Mesendoderm (in vitro differentiated cells): ENCODE data around the gene HELZ.
A peak's percentile ranks its signal among the peaks of the same experiment; 100 is the strongest.

ENCODE experiments used
- DNase-seq: peaks from one replicate; pipeline ENCODE4 v3.0.0; 2013
- H2AK5ac ChIP-seq: 2 replicates; pipeline ENCODE4 v1.6.1; 2013; ENCODE audit warnings: low read length, inconsistent platforms
- H2BK120ac ChIP-seq: 2 replicates; pipeline ENCODE4 v1.6.1; 2013; ENCODE audit warnings: low read depth, mild to moderate bottlenecking, low read length, moderate library complexity, mixed read lengths
- H2BK15ac ChIP-seq: replicated peaks from 2 replicates; pipeline ENCODE4 v1.6.1; 2013; ENCODE audit warnings: low read depth, mild to moderate bottlenecking, moderate library complexity
- H2BK5ac ChIP-seq: 2 replicates; pipeline ENCODE4 v1.6.1; 2013; ENCODE audit warnings: low read length, inconsistent platforms
- H3K18ac ChIP-seq: 2 replicates; pipeline ENCODE4 v1.6.1; 2013; ENCODE audit warnings: mild to moderate bottlenecking, low read length, mixed read lengths
- H3K23ac ChIP-seq: one replicate; pipeline ENCODE4 v1.6.1; 2013; ENCODE audit warnings: low read length
- H3K27ac ChIP-seq: 2 replicates; pipeline ENCODE4 v1.5.1; 2013; ENCODE audit warnings: low read depth, mild to moderate bottlenecking, inconsistent platforms, low read length, moderate library complexity
- H3K27me3 ChIP-seq: 2 replicates; pipeline ENCODE4 v1.6.1; 2013; ENCODE audit warnings: low read length, control low read depth, mild to moderate bottlenecking, inconsistent platforms; ENCODE audit not compliant: insufficient read depth, poor library complexity
- H3K36me3 ChIP-seq: 2 replicates; pipeline ENCODE4 v1.6.1; 2013; ENCODE audit warnings: low read length, inconsistent platforms; ENCODE audit not compliant: control insufficient read depth, insufficient read depth
- H3K4ac ChIP-seq: one replicate; pipeline ENCODE4 v1.6.1; 2013; ENCODE audit warnings: low read depth, mild to moderate bottlenecking, low read length, moderate library complexity
- H3K4me1 ChIP-seq: 2 replicates; pipeline ENCODE4 v1.6.1; 2013; ENCODE audit warnings: low read depth, low read length, inconsistent platforms; ENCODE audit not compliant: control insufficient read depth
- H3K4me2 ChIP-seq: 2 replicates; pipeline ENCODE4 v1.6.1; 2013; ENCODE audit warnings: low read length
- H3K4me3 ChIP-seq: 2 replicates; pipeline ENCODE4 v1.5.1; 2013; ENCODE audit warnings: mild to moderate bottlenecking, low read length
- H3K56ac ChIP-seq: one replicate; pipeline ENCODE4 v1.6.1; 2013; ENCODE audit warnings: low read length
- H3K79me1 ChIP-seq: 2 replicates; pipeline ENCODE4 v1.6.1; 2013; ENCODE audit warnings: low read length, inconsistent platforms
- H3K79me2 ChIP-seq: 2 replicates; pipeline ENCODE4 v1.6.1; 2013; ENCODE audit warnings: mild to moderate bottlenecking, low read length; ENCODE audit not compliant: control insufficient read depth, insufficient read depth
- H3K9ac ChIP-seq: 2 replicates; pipeline ENCODE4 v1.6.1; 2013; ENCODE audit warnings: low read length, inconsistent platforms
- H4K5ac ChIP-seq: one replicate; pipeline ENCODE4 v1.6.1; 2013; ENCODE audit warnings: low read length
- H4K8ac ChIP-seq: one replicate; pipeline ENCODE4 v1.6.1; 2013; ENCODE audit warnings: low read depth, mild to moderate bottlenecking, control low read depth, low read length, moderate library complexity
- WGBS: extraction: QIAGEN DNeasy Blood & Tissue Kit; methylation state at CpG from one replicate; pipeline ENCODE4 v1.1.7; 2013; ENCODE audit warnings: low lambda C conversion rate, missing lambda C conversion rate; ENCODE audit not compliant: insufficient coverage; ENCODE audit errors: extremely low coverage; 5-methylcytosine and 5-hydroxymethylcytosine counted together

The HELZ gene

DNA sequence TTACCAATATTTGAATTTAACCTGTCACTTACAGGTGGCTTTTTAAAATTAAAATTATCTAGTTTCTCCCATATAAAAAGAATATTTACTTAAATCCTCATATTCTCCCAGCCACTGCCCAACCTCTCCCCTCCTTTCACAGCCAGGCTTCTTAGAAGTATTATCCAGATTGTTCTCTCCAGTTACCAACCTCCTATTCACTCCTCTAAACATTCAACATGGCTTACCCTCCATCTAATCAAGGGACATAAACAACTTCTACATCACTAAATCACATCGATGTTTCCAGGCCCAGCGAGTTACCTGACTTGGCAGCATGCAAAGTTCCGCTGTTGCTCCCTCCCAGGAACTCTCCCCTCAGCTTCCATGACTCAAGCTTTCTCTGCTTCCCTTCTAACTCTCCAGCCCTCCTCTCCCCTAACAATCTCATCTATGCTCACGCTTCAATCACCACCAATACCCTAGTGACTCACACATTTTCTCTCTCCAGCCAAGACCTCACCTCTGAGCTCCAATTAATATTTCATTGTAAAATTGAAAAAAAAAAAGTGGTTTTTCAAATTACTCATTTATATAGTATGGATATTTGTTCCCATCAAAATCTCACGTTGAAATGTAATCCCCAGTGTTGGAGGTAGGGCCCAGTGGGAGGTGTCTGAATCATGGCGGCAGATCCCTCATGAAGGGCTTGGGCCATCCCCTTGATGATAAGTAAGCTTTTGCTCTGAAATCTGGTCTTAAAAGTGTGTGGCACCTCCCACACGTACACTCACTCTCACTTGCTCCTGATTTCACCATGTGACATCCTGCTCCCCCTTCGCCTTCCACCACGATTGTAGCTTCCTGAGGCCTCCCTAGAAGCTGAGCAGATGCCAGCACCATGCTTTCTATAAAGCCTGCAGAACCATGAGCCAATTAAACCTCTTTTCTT, 88.5 kb downstream of the HELZ start:
- H2AK5ac ChIP-seq, result no peak overlapping the region
- no peak overlapping the region for H3K4me3 ChIP-seq
- H3K56ac ChIP-seq, result no peak overlapping the region
- no CpG with 5 or more reads among the region's 9 CpGs for WGBS
- H3K4me2 ChIP-seq, result no peak overlapping the region
- H3K79me2 ChIP-seq, result no peaks in the 10 kb centered on the region
- H2BK15ac ChIP-seq, result no peak overlapping the region
- no peak overlapping the region for H3K9ac ChIP-seq
- H3K18ac ChIP-seq, result no peak overlapping the region
- no peak overlapping the region for H2BK5ac ChIP-seq
- no peaks in the 10 kb centered on the region for H3K27me3 ChIP-seq
- H3K23ac ChIP-seq, result no peak overlapping the region
- H3K27ac ChIP-seq, result no peak overlapping the region
- H4K8ac ChIP-seq, result no peak overlapping the region
- peaks cover 1% of the 10 kb centered on the region for H3K36me3 ChIP-seq
- H3K4me1 ChIP-seq, result no peaks in the 10 kb centered on the region
- H3K4ac ChIP-seq, result no peak overlapping the region
- H3K79me1 ChIP-seq, result peaks cover 2% of the 10 kb centered on the region
- H4K5ac ChIP-seq, result no peak overlapping the region
- peak; percentile 30 for DNase-seq
- H2BK120ac ChIP-seq, result no peak overlapping the region

- H2BK15ac ChIP-seq, result no peak overlapping the region
- no peak overlapping the region for H3K4me3 ChIP-seq
- no peak overlapping the region for H2BK120ac ChIP-seq
- no peak overlapping the region for H4K8ac ChIP-seq
- no peak for DNase-seq
- H3K4me1 ChIP-seq, result no peaks in the 10 kb centered on the region
- H3K79me1 ChIP-seq, result peaks cover 2% of the 10 kb centered on the region
- H3K23ac ChIP-seq, result no peak overlapping the region
- no peak overlapping the region for H2BK5ac ChIP-seq
- no peak overlapping the region for H3K18ac ChIP-seq
- WGBS, result 100% methylated on average over 1 of the region's 2 CpGs
- no peak overlapping the region for H3K4me2 ChIP-seq
- H3K27me3 ChIP-seq, result no peaks in the 10 kb centered on the region
- H3K56ac ChIP-seq, result no peak overlapping the region
- no peak overlapping the region for H2AK5ac ChIP-seq
- H3K9ac ChIP-seq, result no peak overlapping the region
- H3K4ac ChIP-seq, result no peak overlapping the region
- no peak overlapping the region for H4K5ac ChIP-seq
- H3K27ac ChIP-seq, result no peak overlapping the region
- no peaks in the 10 kb centered on the region for H3K79me2 ChIP-seq
- H3K36me3 ChIP-seq, result no peaks in the 10 kb centered on the region
These were observed 92.2 kb downstream of the HELZ start for GRCh38 chr17:67152824-67153223.

DNA sequence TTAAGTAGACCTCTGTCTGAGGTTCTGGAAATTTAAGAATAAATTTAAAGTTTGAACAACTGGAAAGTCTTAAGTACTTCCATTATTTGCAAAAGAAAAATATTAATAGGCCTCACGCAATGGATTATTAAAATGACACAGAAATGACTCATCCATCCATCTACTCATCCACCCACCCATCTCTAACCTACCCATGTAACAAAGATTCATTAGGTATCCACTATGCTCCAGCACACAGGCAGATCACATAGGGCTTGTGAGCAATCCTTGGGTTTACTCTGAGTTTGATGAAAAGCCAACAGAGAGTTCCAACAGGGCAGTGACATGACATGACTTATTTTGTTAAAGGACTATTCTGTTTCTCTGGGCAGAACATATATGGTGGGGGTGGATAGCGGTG, 93.3 kb downstream of the HELZ start:
- no peak overlapping the region for H2BK120ac ChIP-seq
- no peak overlapping the region for H3K9ac ChIP-seq
- DNase-seq, result no peak
- no peak overlapping the region for H2BK5ac ChIP-seq
- no CpG with 5 or more reads among the region's 2 CpGs for WGBS
- H3K4ac ChIP-seq, result no peak overlapping the region
- no peak overlapping the region for H3K4me2 ChIP-seq
- H3K27ac ChIP-seq, result no peak overlapping the region
- H2AK5ac ChIP-seq, result no peak overlapping the region
- H3K4me1 ChIP-seq, result no peaks in the 10 kb centered on the region
- H3K27me3 ChIP-seq, result no peaks in the 10 kb centered on the region
- H2BK15ac ChIP-seq, result no peak overlapping the region
- no peak overlapping the region for H4K5ac ChIP-seq
- H3K18ac ChIP-seq, result no peak overlapping the region
- no peak overlapping the region for H3K4me3 ChIP-seq
- no peak overlapping the region for H3K23ac ChIP-seq
- no peaks in the 10 kb centered on the region for H3K36me3 ChIP-seq
- H3K79me1 ChIP-seq, result peaks cover 2% of the 10 kb centered on the region
- no peak overlapping the region for H4K8ac ChIP-seq
- no peak overlapping the region for H3K56ac ChIP-seq
- H3K79me2 ChIP-seq, result no peaks in the 10 kb centered on the region

- Histone ChIP-seq H3K27ac (no peak overlapping the region), H3K18ac (no peak overlapping the region), H2BK5ac (no peak overlapping the region), H3K79me1 (peaks cover 2% of the 10 kb centered on the region), H3K4me1 (no peaks in the 10 kb centered on the region), H3K56ac (no peak overlapping the region), H3K27me3 (no peaks in the 10 kb centered on the region), H2BK15ac (no peak overlapping the region), H3K9ac (no peak overlapping the region), H3K4me3 (no peak overlapping the region), H3K23ac (no peak overlapping the region), H3K4me2 (no peak overlapping the region), H2BK120ac (no peak overlapping the region), H4K5ac (no peak overlapping the region), H2AK5ac (no peak overlapping the region), H3K36me3 (no peaks in the 10 kb centered on the region), H4K8ac (no peak overlapping the region), H3K4ac (no peak overlapping the region), H3K79me2 (no peaks in the 10 kb centered on the region)
- no peak for DNase-seq
- WGBS, result no CpG with 5 or more reads among the region's 3 CpGs
These were observed 94.2 kb downstream of the HELZ start for GRCh38 chr17:67150826-67151225.

- Histone ChIP-seq H3K27ac (no peak overlapping the region), H4K5ac (no peak overlapping the region), H3K4me1 (no peaks in the 10 kb centered on the region), H2BK5ac (no peak overlapping the region), H3K9ac (no peak overlapping the region), H3K79me1 (peaks cover 2% of the 10 kb centered on the region), H3K4ac (no peak overlapping the region), H2BK120ac (no peak overlapping the region), H4K8ac (no peak overlapping the region), H3K36me3 (no peaks in the 10 kb centered on the region), H3K56ac (no peak overlapping the region), H2BK15ac (no peak overlapping the region), H3K27me3 (no peaks in the 10 kb centered on the region), H3K18ac (no peak overlapping the region), H2AK5ac (no peak overlapping the region), H3K79me2 (no peaks in the 10 kb centered on the region), H3K4me3 (no peak overlapping the region), H3K4me2 (no peak overlapping the region), H3K23ac (no peak overlapping the region)
- peak; percentile 52 for DNase-seq
- WGBS, result no CpG with 5 or more reads among the region's 6 CpGs
These were observed 96.6 kb downstream of the HELZ start for GRCh38 chr17:67148352-67148751.
